ENCODE data around the gene ELOVL6.
"Not testable (repeated sequence)": the region's sequence is repeated elsewhere in the genome, so short reads cannot be mapped to it uniquely, and the experiment has no call there.

Gene ELOVL6

GRCh38 chr4:110196206-110196870 lies 2.1 kb downstream of the ELOVL6 start:
- peak; percentile 13 for DNase-seq

GRCh38 chr4:110195561-110196205 lies 2.7 kb downstream of the ELOVL6 start:
- DNase-seq: no peak

GRCh38 chr4:110193822-110194761 lies 4.3 kb downstream of the ELOVL6 start:
- DNase-seq: peak; percentile 90

GRCh38 chr4:110193287-110193686 lies 5.1 kb downstream of the ELOVL6 start:
- DNase-seq: not testable (repeated sequence)

- no peak for DNase-seq
These were observed 8.2 kb downstream of the ELOVL6 start for GRCh38 chr4:110190249-110190648.

- DNase-seq: no peak
These were observed 10.3 kb downstream of the ELOVL6 start for GRCh38 chr4:110188113-110188512.

GRCh38 chr4:110184791-110185155 lies 13.6 kb downstream of the ELOVL6 start:
- DNase-seq: no peak

- no peak for DNase-seq
These were observed 14.2 kb downstream of the ELOVL6 start for GRCh38 chr4:110184140-110184790.

GRCh38 chr4:110183643-110184042 lies 14.8 kb downstream of the ELOVL6 start:
- DNase-seq: no peak

- no peak for DNase-seq
These were observed 15.4 kb downstream of the ELOVL6 start for GRCh38 chr4:110183058-110183457.

GRCh38 chr4:110181890-110182289 lies 16.5 kb downstream of the ELOVL6 start:
- DNase-seq: no peak

GRCh38 chr4:110175634-110176033 lies 22.8 kb downstream of the ELOVL6 start:
- DNase-seq: no peak

- peak; percentile 33 for DNase-seq
These were observed 25.4 kb downstream of the ELOVL6 start for GRCh38 chr4:110172972-110173371.

GRCh38 chr4:110171971-110172370 lies 26.4 kb downstream of the ELOVL6 start:
- no peak for DNase-seq

GRCh38 chr4:110170861-110171260 lies 27.6 kb downstream of the ELOVL6 start:
- no peak for DNase-seq

GRCh38 chr4:110165382-110166286 lies 32.8 kb downstream of the ELOVL6 start:
- no peak for DNase-seq

GRCh38 chr4:110164856-110165255 lies 33.6 kb downstream of the ELOVL6 start:
- no peak for DNase-seq

GRCh38 chr4:110164251-110164650 lies 34.2 kb downstream of the ELOVL6 start:
- no peak for DNase-seq

- DNase-seq: no peak
These were observed 34.9 kb downstream of the ELOVL6 start for GRCh38 chr4:110163327-110164069.

GRCh38 chr4:110160618-110161017 lies 37.8 kb downstream of the ELOVL6 start:
- DNase-seq: no peak

GRCh38 chr4:110159541-110159940 lies 38.9 kb downstream of the ELOVL6 start:
- no peak for DNase-seq

Data from NCI-H1436 (cell line).